Omental fat pad (tissue), 4 donors: Measurements from ENCODE around the gene LHPP. TPM values are rescaled to one million over a fixed set of nuclear protein-coding genes. Genes with fewer than 3 reads are reported as not detected.
"Not testable (repeated sequence)": the region's sequence is repeated elsewhere in the genome, so short reads cannot be mapped to it uniquely, and the experiment has no call there.

Experiments
- ATAC-seq: fragments of 150-250 bp; one replicate; pipeline ENCODE4 v1.9.1; 2016; ENCODE audit warnings: mild to moderate bottlenecking, moderate library complexity; ENCODE audit not compliant: low FRiP score
- DNase-seq: peaks from one replicate; pipeline ENCODE4 v3.0.0-alpha.2; 2019; ENCODE audit warnings: low spot score
- CTCF ChIP-seq, 3 donors: fragments of 450-650 bp; IDR thresholded peaks; one replicate each; pipeline ENCODE4 v1.5.1; 2016 to 2017; ENCODE audit warnings: antibody characterized with exemption in 3 of 3, mild to moderate bottlenecking in 3 of 3, moderate library complexity in 2 of 3
- total RNA-seq, 4 donors: library from RNA; depleted of rRNA; stranded (reverse); fragments of >200 nt; gene quantifications; one replicate each; pipeline ENCODE4 v1.1.0, GENCODE V29; 2016

Gene LHPP
- total RNA-seq, 4 donors from 2014 or later = 10.1 to 16.2 (median 13.7) TPM

GRCh38 chr10:124547647-124548168 lies 86.1 kb downstream of the LHPP start:
- ATAC-seq = no peak
- TF ChIP-seq CTCF (IDR thresholded peaks at IDR 0.05) = no peak
- no peak for DNase-seq

- ATAC-seq, DNase-seq: not testable (repeated sequence)
Measured at GRCh38 chr10:124549171-124549570, 87.5 kb downstream of the LHPP start.

GRCh38 chr10:124550293-124551034 lies 88.8 kb downstream of the LHPP start:
- DNase-seq = no peak
- no peak for ATAC-seq
- TF ChIP-seq CTCF (IDR thresholded peaks at IDR 0.05) = no peak

GRCh38 chr10:124551097-124551496 lies 89.5 kb downstream of the LHPP start:
- ATAC-seq (no peak), DNase-seq (no peak)
- no peak for TF ChIP-seq CTCF (IDR thresholded peaks at IDR 0.05)

- DNase-seq (no peak), ATAC-seq (no peak)
- TF ChIP-seq CTCF (IDR thresholded peaks at IDR 0.05) = no peak
Measured at GRCh38 chr10:124551755-124552154, 90.1 kb downstream of the LHPP start.

GRCh38 chr10:124552691-124553276 lies 91.2 kb downstream of the LHPP start:
- TF ChIP-seq CTCF (IDR thresholded peaks at IDR 0.05) = no peak
- no peak for DNase-seq
- no peak for ATAC-seq

- ATAC-seq (no peak), DNase-seq (no peak)
- no peak for TF ChIP-seq CTCF (IDR thresholded peaks at IDR 0.05)
Measured at GRCh38 chr10:124554085-124554858, 92.6 kb downstream of the LHPP start.
